Keratinocyte (primary cell): ENCODE measurements around the gene SYTL2.

Source experiments
- CTCF ChIP-seq, 3 experiments: IDR thresholded peaks in 1 of 3; conservative IDR thresholded peaks in 1 of 3; optimal IDR thresholded peaks in 1 of 3; 2 replicates in 2 of 3; 3 replicates in 1 of 3; pipeline versions ENCODE3 to v1.5.1; 2011; ENCODE audit warnings: low read length in 3 of 3, mild to moderate bottlenecking in 3 of 3, moderate library complexity in 2 of 3, control low read depth in 1 of 3, inconsistent platforms in 1 of 3; ENCODE audit not compliant: insufficient read depth in 2 of 3; ENCODE audit errors: extremely low read depth in 1 of 3
- EZH2 ChIP-seq: IDR thresholded peaks from one replicate; pipeline ENCODE4 v1.6.1; 2012; ENCODE audit warnings: inconsistent platforms, mild to moderate bottlenecking, low read length, moderate library complexity

GRCh38 chr11:85661972-85662664 is 148.8 kb downstream of the SYTL2 start:
- no peak for TF ChIP-seq EZH2
- TF ChIP-seq CTCF (optimal IDR thresholded peaks at IDR 0.05 in 1 of 3, IDR thresholded peaks at IDR 0.05 in 1 of 3, conservative IDR thresholded peaks at IDR 0.05 in 1 of 3; ENCODE audit: extremely low read depth in 1 of 3, insufficient read depth in 2 of 3, low read length in 3 of 3): no peak
